ENCODE results near the gene DACT1.

Gene DACT1

DNA sequence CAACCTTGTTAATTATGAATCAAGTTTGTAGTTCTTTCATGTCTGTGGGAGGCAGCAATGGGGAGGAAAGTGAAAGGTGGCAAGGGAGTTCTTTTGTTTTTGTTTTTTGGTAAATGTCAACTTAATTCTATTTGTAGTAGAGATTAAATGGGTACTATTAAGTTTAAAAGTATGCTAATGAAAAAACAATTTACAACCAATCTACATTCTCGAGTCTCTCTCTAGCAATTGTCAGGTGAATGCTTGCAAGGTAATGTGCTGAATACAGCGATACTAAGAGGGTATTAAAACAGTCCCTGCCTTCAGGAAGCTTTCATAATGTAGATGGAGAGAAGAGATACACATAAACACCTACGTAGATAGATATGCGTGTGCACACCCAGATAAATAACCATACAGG lies 1.6 kb upstream of the DACT1 start:
- DNase-seq = no peak

DNA sequence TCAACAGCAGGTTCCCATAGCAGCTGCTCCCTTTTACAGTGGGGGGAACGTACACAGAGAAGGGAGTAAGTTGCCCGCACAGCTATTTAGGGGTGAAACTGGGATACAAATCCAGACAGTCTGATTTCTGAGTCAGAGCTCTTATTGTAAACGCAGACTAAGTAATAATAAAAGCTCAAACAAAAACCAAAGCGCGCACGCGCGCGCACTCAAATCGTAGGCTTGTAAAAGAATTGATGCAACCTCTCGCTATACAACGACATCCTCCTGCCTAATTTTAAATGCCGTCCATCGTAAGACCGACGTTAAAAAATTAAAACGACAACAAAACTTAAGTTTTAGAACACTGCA lies 747 bp upstream of the DACT1 start:
- no peak for DNase-seq

DNA sequence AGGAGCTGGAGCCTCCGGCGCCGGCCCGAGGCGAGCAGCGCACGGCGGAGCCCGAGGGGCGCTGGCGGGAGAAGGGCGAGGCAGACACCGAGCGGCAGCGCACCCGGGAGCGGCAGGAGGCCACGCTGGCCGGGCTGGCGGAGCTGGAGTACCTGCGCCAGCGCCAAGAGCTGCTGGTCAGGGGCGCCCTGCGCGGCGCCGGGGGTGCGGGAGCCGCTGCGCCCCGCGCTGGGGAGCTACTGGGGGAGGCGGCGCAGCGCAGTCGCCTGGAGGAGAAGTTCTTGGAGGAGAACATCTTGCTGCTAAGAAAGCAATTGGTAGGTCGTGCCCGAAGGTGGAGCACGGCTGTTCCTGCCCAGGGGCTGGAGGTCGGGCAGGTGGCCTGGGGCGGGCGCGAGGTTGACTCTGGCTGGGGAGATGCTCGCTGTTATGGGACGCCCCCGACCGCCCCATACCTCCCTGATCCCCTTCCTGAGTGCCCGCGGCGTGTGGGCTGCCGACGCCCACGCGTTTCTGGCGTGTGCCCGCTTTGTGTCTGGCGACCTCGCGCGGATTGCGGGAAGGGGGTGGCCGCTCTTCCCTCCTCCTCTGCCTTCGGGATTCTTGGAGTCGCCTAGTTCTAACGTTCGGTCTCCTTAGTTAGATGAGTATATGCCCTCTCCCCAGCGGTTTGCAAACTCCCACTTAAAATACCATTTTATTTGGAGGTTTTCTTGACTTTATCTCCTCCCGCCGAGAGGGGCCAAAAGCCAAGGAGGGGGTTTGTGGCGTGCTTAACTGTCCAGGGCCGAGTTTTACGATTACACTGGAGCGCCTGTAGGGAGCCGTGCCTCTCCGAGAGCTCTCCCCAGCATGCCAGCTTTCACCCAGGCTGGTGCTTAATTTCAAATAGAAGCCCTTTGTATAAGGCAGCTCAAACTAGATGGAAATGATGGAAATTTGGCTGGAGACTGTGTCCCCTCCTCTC lies 752 bp downstream of the DACT1 start:
- DNase-seq = peak; percentile 29

DNA sequence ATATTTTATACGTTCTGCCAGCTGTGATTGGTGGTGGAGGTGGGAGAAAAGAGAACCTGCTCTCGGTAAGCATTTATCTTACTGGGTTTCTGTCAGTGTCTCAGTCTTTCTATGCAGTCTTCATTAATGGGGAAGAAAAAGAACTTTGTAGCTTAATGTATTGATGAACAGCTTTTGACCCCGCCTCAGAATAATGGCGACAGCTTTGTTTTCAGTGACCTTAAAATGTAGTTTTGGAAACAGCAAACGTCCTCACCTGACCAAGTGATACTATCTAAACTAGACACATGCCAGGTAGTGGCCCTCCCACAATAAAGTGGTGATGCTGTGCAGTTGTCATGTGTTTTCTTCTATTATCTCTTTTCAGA lies 1.4 kb downstream of the DACT1 start:
- no peak for DNase-seq

DNA sequence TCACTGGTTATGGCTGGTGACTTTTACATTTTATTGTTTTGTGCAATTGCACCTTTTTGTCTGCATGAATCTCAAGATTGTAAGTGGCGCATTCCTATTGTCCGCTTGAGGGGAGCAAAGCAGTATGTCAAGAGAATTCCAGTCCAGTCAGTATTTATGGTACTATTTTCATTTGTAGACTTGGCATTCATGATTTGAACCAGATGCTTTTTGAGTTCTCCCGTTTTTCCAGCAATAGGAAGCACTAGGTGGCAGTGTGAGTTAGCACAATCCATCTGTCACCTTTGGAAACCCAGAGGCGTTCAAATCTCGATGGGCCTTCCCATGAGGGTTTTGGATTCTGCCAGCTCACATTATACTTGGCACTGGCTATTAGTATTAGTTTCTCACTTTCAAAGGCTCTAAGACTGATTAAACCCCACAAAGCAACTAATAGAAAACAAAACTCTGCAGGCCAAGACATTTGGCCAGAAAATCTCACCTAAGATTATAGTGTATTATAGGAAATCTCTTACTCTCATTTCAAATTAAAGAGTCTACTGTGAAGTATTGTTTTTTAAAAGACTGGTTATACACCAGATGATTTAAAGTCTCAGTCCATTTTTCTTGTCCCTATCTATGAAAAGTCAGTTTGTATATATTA lies 2.2 kb downstream of the DACT1 start:
- peak; percentile 79 for DNase-seq

DNA sequence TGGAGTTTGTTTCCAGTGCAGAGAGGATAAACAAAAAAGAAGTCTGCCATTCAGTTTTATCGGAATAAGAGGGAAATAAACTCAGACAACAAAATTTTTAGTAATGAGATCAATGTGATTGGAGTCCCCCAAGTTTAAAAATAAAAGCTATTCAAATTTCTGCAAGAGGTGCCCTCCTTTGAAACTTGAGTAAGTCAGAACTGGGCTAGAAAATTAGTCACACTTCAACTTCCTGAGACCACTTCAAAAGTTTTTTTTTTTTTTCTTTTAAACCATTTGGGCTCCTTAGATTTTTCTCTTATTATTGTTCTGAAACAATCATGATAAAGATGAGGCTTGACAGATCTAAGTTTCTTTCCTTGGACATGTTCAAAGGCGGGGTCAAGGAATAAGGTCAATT lies 3.2 kb downstream of the DACT1 start:
- DNase-seq = no peak

DNA sequence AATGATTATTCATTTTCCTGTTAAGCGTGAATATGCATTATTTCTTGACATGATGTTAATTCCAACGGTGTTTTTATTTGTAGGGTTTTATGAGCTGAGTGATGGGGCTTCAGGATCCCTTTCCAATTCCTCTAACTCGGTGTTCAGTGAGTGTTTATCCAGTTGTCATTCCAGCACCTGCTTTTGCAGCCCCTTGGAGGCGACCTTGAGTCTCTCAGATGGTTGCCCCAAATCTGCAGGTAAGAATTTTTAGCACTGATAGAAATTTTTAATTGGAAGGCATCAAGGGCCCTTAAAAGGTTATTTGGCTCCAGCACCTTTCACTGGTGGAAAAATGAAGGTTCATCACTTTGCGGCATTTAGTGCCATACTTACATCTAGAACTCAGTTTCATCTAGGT lies 3.7 kb downstream of the DACT1 start:
- no peak for DNase-seq

DNA sequence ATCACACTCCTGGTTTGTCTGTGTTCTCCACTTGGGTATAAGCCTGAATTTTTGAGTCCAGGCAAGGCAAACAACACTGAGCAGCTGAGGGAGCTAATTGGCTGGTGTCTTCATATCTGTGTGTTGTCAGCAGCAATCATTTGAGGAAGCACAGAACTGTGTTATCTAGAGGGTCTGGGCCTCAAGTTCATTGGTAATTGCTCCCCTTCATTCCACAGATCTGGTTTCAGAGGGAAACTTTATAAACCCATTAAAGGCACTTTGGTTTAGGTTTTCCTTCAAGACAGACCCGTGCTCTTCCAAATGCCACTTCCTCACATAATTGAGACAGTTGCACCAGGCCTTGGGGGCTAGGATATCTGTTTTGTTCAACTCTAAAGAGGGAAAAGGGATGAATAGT lies 5.6 kb downstream of the DACT1 start:
- no peak for DNase-seq

DNA sequence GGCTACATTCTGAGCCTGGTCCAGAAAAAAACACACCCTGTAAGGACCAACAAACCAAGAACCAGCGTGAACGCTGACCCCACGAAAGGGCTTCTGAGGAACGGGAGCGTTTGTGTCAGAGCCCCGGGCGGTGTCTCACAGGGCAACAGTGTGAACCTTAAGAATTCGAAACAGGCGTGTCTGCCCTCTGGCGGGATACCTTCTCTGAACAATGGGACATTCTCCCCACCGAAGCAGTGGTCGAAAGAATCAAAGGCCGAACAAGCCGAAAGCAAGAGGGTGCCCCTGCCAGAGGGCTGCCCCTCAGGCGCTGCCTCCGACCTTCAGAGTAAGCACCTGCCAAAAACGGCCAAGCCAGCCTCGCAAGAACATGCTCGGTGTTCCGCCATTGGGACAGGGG lies 7.9 kb downstream of the DACT1 start:
- no peak for DNase-seq

DNA sequence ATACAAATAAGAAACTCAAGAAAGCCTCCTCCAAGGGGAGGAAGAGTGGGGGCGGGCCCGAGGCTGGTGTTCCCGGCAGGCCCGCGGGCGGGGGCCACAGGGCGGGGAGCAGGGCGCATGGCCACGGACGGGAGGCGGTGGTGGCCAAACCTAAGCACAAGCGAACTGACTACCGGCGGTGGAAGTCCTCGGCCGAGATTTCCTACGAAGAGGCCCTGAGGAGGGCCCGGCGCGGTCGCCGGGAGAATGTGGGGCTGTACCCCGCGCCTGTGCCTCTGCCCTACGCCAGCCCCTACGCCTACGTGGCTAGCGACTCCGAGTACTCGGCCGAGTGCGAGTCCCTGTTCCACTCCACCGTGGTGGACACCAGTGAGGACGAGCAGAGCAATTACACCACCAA lies 8.7 kb downstream of the DACT1 start:
- no peak for DNase-seq

DNA sequence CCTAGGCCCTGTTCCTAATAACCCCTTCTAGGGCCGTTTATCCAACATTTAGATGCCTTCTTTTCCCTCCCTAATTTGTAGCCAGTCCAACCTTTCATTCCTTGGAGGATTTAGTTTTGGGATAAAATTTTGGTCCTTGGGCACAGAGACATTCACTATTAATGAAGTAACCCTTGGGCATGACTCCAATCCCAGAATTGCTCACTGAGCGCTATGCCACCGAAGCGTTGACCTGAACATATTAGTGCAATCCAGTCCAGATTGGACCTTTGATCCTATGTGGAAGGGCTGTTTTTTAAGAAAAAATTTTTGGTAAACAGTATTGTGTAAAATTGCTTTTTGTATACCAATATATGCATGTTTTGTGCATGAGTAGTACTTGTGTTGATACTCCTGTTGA lies 10.0 kb downstream of the DACT1 start:
- DNase-seq = no peak

DNA sequence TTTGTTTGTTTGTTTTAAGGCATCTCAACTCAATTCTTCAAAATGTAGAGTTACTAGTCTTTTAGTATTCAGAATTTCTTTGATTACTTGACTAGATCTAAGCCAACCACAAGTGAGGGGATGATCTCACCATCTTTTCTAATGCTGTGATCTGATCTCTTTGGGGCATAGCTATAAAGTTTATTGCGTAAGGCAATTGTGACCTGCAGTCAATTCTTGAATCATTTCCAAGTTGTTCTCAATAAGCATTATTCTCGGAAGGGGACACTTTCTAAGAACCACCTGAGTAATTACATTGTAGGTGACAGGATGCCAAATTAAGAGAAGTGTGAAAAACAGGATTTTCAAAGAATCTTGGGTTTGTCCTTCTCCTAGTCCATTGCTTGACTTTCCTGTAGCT lies 13.1 kb downstream of the DACT1 start:
- no peak for DNase-seq

DNA sequence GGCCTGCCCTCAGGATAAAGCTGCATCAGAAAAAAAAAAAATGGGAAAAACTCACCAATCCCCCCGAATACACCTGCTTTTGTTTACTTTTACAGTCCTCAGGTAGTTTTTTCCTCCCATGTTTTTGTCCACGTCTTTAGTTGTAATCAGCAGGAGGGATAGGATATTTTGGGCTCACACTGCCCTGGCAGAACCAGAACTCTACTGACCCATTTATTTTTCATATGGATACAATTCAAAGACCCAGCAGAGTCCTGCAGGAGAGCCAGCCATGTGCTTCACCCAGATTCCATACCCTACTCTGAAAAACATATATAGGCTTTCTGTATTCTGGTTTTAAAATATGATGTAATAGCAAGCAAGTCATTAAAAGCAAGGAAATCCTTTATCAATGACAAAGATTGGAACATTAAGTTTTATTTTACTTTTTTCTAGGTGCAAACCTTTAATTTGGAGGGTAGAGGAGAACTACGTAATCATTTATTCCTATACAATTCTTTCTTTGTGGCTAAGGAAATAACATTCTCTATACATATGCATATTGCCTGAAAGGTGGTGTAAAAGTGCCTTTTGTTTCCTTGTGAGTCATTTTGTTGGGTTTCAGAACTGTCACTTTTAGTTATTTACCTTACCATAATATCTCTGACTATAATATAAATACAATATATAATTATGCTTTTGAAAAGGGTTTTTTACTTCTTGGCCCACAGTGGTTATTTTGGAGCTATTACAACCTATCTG lies 19.1 kb downstream of the DACT1 start:
- no peak for DNase-seq

DNA sequence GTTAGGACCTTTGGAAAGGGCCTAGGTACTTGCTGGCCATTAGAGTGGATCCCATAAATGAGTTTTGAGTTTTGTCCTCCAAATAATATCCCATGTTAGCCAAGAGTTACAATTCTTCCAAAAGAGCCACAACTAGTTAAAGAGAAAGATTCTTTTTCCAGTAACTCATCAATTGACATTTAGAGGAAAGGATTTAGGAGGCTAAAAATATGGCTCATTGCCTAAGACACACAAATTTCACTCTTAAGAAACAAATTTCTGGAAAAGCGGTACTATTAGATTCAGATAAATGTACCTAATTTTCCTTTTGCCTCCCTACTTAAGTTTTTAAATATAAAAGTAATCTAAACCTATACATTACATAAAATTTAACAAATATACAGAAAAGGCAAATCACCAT lies 21.3 kb downstream of the DACT1 start:
- no peak for DNase-seq

DNA sequence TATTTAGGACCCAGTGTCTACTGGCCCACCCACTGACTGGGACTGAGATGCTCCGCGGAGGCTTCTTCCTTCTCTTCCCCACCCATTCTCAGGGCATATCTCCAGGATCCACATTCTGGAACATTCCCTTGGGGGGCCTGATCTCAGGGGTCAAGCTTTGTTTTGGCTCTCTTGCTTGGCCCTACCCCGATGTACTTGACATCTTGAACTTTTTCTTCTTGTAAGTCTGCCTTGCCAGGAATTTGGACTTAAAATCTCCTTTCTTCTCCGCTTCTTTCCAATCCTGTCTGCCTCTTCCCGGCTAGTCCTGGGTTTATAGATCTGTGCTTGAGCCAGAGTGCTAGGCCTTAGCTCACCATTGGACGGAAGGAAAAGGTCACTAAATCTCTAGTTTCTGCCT lies 22.1 kb downstream of the DACT1 start:
- DNase-seq = no peak

DNA sequence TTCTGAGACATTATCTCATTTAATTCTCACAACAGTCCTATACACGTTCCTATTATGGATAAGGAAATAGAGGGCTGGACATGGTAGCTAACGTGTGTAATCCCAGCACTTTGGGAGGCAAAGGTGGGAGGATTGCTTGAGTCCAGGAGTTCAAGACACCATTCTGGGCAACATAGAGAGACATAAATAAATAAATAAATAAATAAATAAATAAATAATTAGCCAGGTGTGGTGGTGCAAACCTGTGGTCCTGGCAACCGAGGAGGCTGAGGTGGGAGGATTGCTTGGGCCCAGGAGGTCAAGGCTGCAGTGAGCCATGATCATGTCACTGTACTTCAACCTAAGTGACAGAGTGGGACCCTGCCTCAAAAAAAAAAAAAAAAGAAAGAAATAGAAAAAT lies 22.6 kb downstream of the DACT1 start:
- no peak for DNase-seq

DNA sequence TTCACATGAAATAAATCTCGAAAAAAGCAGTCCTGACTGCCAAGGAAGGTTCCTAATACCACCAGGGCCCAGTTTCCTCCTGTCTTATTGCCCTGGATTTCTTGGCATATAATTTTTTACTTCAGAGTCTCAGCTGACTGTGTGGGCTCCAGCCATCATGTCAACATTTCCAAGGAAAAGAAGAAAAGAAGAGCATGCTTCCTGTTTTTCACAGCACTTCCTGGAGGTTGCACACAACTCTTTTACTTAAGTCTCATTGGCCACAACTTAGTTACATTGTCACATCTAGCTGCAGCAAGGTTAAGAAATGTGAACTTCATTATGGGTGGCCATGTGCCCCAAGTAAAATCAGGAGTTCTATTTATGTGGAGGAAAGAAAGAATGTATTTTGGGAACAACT lies 24.3 kb downstream of the DACT1 start:
- no peak for DNase-seq

DNA sequence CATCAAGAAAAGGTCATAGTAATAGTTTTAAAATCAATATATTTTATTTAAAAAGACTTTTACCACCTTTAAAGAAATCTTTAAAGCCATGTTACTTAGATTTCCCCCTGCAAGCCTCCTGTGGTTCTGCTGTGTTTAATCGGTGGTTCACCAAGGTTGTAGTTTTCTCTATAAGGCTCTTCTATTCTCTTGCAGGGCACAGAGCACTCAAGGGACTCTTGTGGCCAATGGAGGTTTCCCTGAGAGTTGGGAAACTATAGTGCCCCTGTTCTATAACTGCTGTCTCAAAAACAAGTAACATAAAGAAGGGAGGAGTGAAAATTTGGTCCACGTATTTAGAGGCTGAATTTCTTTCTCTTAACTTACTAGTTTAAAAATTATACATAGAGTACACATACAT lies 25.0 kb downstream of the DACT1 start:
- DNase-seq = no peak

DNA sequence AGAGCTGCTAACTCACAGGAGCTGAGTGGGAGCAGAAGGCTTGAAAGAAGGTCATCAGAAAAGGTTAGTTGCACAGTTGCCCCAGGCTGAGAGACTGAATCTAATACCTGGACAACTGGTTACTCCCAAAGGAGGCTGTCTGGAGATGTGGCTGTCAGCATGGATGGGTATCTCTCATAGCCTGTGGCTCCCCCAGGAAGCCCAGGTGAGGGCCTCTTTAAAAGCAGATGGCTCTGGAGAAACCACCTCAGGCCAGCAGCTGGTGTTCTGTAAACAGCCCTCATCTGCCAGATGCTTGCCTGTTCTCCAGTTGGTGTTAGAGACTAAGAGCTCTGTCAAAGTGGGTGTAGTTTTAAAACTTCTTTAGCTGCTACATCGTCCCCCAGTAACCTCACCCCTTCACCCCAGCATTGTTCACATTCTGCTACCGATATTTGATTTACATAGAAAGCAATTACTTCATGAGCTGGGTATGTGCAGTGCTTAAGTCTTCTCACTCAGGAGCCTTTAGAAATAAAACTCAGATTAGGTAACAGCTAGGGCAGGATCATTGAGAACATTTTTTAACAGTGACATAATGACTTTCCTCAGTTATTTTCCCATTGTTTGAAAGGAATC lies 25.8 kb downstream of the DACT1 start:
- peak; percentile 83 for DNase-seq

DNA sequence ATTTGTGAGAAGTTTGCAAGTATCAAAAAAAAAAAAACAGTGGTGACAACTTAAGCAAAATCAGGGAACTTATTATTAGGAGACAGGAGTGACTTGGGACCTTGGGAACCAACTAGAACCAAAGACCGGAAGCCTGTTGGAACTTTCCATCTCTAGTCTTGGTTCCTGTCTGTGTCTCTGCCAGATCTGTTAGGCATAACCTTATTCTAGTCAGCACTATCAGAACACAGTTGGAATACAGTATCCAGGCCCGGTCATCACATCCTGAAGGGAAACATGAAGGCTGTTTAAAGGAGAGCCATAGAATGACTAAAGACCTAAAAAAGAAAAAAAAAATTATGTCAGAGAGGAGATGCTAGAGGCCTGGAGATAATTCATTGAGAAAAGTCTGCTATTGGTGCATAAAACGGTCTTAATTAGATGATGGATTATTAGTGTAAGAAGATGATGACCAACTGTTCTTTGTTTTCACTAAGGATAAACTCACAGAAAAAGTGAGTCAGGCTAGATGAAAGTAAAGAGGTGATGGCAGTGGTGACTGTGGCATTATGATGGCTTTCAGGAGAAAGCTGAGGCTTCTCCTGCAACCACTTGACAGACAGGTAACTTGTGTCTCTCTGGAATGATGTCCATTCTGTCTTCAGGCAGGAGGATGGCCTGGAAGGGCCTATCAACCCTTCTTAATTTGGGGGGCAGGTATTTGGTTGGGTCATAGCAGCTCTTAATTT lies 28.2 kb downstream of the DACT1 start:
- DNase-seq = no peak

DNA sequence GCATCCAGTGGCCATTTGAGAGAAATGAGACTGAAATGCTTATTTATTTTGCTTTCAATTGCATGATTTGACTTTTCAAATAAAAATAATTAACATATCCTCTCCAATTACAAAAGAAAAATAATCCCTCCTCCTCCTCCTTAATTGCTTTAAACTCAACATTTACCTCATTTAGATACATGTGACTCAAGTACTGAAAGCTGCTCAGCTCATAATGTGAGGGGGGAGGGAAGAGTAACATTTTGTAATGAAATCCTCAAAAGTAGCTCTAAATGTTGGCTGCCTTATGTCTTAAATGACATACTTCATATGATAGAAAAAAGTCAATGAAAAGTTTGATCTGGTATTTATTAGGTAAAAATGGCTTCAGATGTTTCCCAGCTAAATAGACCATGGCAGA lies 29.0 kb downstream of the DACT1 start:
- no peak for DNase-seq

DNA sequence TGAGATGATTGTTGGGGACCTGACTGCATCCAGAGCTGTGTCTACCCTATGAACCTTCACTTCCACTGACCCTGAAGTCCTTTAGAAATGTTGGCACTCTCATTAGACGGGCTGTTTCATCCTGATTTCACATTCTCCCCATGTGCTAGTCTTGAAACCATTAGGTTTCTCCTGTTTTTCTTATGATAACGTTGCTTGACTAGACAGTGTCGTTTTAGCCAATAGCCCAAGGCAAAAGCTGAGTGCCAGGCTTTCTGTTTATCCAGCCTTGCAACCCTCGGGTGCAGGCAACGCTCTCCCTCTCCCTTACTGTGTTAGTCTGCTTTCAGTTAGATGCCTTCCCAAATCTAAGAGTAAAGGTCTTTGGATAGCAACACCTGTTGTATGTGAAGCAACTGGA lies 30.1 kb downstream of the DACT1 start:
- DNase-seq = peak; percentile 7
